ENCODE data around the gene SUGT1.

GRCh38 chr13:52695856-52696255 lies 43.2 kb downstream of the SUGT1 start:
- TF ChIP-seq GATA3 (IDR thresholded peaks at IDR 0.05; ENCODE audit: low read depth, low read length) (no peak), GATA2 (IDR thresholded peaks at IDR 0.05; ENCODE audit: low read depth, low read length) (no peak)

All from SH-SY5Y (cell line).